HCEC 1CT (cell line): ENCODE results near the gene CFAP43.
"Not testable (repeated sequence)": the region's sequence is repeated elsewhere in the genome, so short reads cannot be mapped to it uniquely, and the experiment has no call there.

ENCODE experiments used
- DNase-seq: peaks from one replicate; pipeline ENCODE4 v3.0.0-alpha.2; 2017

CFAP43 gene

DNA sequence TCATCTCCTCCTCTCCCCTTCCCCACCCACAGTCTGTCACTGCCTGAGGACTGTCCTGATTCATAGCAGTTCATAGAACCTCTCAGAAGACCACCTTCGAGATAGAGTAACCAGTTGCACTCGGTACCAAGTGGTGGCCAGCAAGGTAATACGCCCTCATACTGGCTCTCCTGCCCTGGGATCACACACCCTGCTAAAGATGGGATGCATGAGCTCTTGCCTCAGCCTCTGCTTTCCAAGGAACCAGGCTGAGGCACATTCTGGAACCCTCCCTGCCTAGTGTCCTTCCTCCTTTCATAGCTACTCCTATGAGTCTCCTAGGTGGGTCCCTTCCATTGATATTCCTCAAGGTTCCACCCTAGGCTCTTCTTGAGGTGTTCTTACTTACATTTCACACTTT, 15.5 kb downstream of the CFAP43 start:
- DNase-seq, result no peak

DNA sequence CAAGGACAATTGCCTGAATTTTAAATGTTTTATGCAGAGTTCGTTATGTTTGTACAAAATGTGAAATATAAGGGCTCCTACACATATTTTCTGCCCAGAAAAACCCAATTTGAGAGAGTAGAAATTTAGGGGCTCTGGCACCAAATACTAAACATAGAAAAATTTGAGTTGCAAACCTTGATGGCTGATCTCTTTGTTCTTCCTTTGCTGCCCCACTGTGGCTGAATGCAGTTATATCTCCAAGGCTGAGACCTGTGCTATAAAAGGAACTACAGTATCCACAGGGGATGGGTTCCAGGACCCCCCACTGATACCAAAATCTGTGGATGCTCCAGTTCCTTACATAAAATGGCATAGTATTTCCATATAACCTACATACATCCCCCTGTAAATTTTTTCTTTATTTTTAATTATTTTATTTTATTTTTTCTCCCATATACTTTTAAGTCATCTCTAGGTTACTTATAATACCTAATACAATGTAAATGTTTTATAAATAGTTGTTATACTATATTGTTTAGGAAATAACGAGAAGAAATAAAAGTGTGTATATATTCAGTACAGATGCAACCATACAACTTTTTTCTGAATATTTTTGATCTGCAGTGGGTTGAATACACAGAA, 22.5 kb downstream of the CFAP43 start:
- peak; percentile 27 for DNase-seq

DNA sequence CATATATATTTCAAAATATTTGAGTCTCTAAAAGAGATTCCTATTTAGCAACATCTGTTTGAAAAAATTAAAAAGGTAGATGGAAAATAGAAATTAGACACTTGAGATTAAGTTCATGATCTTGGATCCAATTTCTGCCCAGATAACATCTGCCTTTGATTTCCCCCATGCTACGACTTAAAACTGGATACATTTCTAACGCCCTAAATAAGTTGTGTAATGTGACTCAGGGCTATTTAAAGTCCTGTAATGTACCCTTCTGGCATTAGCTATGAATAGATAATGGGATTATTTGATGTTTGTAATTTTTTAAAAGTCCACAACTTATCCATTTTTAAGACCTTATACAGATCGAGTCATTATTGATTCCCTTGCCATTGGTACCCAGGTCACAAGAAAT, 23.4 kb downstream of the CFAP43 start:
- no peak for DNase-seq

GRCh38 chr10:104202231-104202630, 29.9 kb downstream of the CFAP43 start:
- no peak for DNase-seq

DNA sequence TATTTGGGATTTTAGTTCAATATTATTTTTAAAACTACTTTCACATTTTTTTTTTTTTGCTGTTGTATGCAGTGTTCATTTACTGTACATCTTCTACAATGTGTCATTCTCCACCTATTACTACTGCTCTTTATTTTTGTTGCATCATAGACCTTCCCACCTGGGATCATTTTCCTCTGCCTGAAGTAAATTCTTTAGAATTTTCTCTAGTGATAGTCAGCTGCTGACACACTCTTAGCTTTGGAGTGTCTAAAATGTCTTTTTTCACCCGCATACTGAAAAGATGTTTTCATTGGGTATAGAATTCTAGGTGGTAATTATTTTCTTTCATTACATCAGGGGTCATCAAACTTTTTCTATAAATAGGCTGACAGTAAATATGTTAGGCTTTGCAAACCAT, 30.5 kb downstream of the CFAP43 start:
- DNase-seq, result no peak

DNA sequence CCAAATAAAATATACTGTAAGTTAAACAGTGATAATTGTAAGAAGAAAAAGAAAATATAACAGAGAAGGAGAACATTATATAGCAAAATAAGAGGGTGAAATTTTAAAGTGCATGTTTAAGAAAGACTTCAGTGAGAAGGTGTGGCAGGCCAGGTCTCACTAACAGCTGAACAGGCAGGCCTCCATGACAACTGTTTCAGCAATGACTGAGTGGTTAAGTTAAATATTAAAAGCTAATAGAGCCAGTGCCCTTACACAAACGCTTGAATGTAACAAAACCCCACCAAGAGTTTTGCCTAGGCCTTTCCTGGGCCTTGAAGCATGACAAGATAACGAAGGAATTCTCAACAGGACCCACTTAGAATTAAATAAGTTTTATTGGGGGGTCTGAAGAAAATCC, 32.6 kb downstream of the CFAP43 start:
- DNase-seq, result no peak

DNA sequence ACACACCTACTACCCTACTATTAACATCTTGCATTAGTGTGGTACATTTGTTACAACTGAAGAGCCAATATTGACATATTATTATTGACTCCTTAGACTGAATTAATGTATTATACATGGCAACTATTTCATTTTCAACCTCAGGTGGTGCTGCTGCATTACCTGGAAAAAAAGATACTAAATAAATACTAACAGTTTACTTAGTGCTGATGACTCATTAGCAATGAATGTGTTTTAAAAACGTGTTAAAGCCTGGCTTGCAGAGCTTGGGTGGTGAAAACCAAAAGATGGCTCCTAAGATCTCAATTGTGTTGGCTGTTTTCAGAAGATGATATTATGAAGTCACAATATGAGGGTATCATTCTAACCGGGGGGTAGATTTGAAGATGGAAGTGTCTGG, 34.8 kb downstream of the CFAP43 start:
- DNase-seq, result no peak

DNA sequence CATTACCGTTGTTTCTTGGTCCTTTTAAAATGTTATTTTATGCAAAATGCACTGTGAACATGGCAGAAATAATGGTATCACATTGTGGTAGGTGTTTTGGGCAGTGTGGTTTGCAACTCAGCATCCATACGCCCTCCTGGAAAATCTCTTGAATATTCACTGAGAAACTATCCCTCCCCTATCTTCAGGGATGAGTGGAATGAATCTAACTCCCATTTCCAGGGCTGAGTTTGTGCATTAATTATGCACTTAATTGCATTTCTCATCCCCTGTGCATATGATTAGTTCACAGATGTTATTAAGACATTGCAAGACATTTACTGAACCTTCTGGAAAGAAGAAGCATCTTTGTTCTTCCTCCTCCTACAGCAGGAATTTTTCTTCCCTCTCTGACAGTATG, 36.5 kb downstream of the CFAP43 start:
- DNase-seq, result no peak

GRCh38 chr10:104193787-104194186, 38.4 kb downstream of the CFAP43 start:
- no peak for DNase-seq

GRCh38 chr10:104190695-104191094, 41.5 kb downstream of the CFAP43 start:
- no peak for DNase-seq

GRCh38 chr10:104183682-104184081, 48.5 kb downstream of the CFAP43 start:
- DNase-seq, result no peak

DNA sequence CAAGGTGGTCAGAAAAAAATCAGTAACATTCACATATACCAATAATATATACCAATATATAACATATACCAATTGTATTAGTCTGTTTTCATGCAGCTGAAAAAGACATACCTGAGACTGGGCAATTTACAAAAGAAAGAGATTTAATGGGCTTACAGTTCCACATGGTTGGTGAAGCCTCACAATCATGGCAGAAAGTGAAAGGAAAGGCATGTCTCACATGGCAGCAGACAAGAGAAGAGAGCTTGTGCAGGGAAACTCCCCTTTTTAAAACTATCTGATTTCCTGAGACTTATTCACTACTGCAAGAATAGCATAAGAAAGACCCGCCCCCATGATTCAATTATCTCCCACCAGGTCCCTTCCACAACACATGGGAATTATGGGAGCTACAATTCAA, 58.0 kb downstream of the CFAP43 start:
- DNase-seq, result not testable (repeated sequence)

DNA sequence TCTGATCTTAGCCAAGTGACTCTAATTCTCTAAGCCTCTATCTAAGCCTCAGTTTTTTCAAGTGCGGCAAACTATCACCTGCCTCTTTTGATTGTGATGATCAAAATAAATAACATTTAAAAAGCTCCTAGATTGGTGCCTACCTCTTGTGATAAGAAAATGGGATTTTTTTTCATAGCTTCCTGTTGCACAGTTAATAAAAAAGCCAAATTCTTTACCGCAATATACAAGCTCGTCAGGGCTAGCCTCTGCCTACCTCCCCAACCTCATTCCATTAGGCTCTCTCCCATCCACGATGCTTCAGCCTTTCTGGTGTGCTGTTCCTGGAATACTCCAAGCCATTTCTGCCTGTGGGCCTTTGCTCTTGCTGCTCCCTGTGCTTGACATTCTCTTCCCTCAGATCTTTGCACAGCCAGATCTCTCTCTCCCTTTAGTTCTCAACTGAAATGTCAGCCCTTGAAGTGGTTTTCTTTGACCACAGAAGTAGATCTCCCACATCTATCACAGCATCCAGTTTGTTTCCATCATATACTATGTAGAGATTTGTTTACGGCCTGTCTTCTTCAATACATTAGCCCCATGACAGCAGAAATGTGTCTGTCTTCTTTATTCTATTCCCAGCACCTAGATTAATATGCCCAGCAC, 61.4 kb downstream of the CFAP43 start:
- no peak for DNase-seq

DNA sequence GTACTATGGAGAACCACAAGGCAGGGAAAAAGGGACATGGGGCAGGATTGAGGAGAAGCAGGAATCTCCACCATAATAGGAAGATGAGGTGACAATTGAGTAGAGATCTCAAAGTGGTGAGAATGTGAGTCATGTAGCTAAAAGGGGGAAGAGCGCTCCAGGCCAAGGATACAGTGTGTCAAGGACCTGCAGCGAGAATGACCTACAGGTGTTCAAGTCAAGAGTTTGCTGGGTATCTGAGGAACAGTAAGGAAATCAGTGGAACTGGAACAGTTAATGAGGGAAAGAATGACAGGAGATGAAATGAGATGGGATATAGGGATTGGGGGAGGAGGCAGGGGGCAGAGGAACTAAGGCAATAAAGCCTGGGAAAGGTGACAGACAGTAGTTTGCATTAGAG, 76.6 kb downstream of the CFAP43 start:
- DNase-seq, result no peak

DNA sequence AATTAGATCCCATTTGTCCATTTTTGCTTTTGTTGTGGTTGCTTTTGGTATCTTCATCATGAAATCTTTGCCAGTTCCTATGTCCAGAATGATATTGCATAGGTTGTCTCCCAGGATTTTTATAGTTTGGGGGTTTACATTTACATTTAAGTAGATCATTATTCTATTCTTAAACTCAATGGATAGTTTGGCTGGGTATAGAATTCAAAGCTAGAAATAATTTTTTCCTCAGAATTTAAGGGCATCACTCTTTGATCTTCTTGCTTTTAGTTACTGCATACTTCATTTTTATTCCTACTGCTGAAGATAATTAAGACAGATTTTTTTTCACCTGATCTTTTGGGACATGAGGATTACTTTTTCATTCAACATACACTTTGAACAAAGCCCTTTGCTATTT, 80.4 kb downstream of the CFAP43 start:
- DNase-seq, result no peak

DNA sequence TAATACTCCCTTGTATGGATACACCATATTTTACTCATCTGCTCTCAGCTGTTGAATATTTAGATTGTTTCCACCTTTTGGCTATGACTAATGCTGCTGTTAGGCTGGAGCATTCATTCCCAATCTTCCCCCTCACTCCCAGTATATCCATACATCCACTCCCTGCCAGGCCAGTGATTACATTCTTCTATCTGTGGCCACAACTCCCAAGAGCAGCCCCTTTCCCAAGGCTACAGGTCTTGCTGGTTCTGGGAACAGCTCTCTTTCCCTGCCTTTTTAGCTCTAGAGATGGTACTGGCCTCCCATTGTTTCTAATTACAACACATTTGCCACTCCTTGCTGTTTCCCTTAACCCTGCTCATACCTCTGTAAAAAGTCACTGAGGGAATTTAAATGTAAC, 82.0 kb downstream of the CFAP43 start:
- DNase-seq, result no peak

DNA sequence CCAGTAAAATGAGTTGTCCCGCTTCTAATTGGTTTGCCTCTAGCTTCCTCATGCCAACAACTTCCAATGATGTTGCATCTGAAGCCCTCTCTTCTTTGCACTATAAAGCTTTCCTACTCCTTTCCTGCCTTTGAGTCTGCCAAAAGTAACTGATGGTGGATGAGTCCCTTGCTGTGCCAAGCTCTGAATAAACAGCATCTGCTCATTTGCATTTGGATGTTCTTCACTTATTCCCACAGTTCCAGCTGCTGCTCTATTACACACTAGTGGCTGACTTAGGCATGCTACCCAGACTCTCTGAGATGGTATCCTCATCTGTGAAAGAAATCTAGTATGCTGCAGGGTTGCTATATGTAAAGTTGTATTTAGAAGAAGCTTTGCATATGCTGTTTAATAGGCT, 85.3 kb downstream of the CFAP43 start:
- DNase-seq, result no peak

- no peak for DNase-seq
Observed at GRCh38 chr10:104144931-104145330, 87.2 kb downstream of the CFAP43 start.

- no peak for DNase-seq
Observed at GRCh38 chr10:104143829-104144228, 88.3 kb downstream of the CFAP43 start.

DNA sequence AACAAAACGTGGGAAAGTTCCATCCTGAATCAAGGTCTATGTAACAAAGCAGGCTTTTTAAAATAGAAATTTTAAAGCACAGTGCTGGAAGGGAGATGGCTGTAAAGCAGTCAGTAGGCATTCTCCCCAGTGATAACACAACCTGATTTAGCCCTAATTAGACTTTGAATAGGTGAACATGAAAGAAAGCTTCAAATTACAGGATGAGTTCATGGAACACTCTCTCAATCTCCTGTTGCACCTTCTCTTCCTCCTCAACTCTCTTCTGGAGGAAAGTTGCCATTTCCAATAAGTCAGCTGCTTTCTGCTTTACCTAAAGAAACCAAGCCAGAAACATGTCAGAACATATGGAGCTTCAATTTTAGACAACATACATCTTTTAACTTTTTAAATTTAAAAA, 90.1 kb downstream of the CFAP43 start:
- DNase-seq, result no peak

DNA sequence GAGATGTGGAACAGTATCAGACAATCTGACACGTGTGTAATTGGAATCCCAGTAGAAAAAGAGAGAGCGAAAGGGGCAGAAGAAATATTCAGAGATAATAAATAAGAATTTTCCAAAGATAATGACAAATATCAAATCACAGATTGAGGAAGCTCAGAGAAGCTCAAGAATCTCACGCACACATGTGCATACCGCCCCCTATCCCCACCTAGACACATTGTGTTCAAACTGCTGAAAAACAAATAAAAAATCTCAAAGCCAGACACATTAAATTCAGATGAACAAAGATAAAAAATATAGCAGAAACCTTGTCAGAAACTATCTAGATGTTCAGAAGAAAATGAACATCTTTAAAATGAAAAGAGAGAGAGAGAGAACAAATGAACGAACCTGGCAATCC, 92.9 kb downstream of the CFAP43 start:
- DNase-seq, result peak; percentile 23

DNA sequence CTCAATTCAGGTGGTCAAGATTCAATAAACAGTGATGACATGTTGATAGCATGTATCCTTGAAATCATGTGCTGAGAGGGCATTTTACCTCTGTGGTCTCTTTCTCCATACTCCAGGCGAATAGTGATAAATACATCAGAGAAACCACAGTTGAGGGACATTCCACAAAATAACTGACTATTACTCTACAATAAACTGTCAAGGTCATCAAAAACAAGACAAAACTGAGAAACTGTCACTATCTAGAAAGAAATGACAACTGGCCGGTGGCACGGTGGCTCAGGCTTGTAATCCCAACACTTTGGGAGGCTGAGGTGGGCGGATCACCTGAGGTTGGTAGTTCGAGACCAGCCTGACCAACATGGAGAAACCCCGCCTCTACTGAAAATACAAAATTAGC, 94.0 kb downstream of the CFAP43 start:
- no peak for DNase-seq

- no peak for DNase-seq
Observed at GRCh38 chr10:104130041-104130440, 102.1 kb downstream of the CFAP43 start.

DNA sequence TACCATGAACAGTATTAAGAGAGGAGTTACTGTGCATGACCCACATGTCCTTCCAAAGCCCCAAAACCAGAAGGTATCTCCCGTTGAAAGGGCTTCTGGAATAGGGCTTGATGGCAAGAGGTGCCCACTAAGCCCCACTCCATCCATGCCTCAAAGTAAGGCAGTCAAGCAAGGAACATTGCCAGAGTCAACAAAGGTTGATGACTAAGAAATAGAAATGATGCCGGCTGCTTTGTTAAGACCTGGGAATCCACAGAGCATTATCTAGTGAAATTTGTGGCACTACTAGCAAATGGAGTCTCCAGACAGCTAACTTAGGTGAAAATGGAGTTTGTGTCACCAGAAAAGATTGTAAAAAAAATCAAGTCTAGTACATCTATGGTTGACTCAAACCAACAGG, 104.0 kb downstream of the CFAP43 start:
- peak; percentile 23 for DNase-seq

GRCh38 chr10:104127411-104127810, 104.8 kb downstream of the CFAP43 start:
- no peak for DNase-seq
